ENCODE results near the gene PKIB.

DNA sequence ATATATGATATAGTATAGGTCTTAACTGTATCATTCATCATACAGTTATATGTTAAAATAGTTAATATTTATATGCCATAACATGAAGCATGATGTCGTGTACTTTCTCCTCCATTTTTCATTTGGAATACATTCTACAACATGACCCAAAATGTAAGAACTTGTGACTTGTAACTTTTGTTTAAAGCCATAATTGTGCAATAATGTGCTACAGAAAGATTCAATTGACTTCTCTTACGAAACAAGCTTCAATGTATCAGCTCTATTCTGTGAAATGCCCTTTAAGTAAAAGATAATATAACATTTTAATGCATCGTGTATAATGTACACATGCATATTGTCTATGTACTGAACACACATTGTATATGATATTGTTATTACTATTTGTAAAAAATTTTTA is 92.6 kb downstream of the PKIB start:
- TF ChIP-seq CSDC2 (CRISPR knock-in tag; IDR thresholded peaks at IDR 0.05), result no peak
- TF ChIP-seq, protein P1, sequence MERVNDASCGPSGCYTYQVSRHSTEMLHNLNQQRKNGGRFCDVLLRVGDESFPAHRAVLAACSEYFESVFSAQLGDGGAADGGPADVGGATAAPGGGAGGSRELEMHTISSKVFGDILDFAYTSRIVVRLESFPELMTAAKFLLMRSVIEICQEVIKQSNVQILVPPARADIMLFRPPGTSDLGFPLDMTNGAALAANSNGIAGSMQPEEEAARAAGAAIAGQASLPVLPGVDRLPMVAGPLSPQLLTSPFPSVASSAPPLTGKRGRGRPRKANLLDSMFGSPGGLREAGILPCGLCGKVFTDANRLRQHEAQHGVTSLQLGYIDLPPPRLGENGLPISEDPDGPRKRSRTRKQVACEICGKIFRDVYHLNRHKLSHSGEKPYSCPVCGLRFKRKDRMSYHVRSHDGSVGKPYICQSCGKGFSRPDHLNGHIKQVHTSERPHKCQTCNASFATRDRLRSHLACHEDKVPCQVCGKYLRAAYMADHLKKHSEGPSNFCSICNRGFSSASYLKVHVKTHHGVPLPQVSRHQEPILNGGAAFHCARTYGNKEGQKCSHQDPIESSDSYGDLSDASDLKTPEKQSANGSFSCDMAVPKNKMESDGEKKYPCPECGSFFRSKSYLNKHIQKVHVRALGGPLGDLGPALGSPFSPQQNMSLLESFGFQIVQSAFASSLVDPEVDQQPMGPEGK (CRISPR knock-in tag; IDR thresholded peaks at IDR 0.05; ENCODE audit: borderline replicate concordance), result no peak
